K562 (cell line): ENCODE measurements around the gene GRIK2. TPM values are rescaled to one million over a fixed set of nuclear protein-coding genes. Genes with fewer than 3 reads are reported as not detected.

ENCODE experiments used
- ATAC-seq: fragments of 200-7000 bp; cut with Tn5 transposase; 3 replicates; pipeline ENCODE4 v1.9.1; 2020; ENCODE audit warnings: moderate library complexity
- BruUV-seq: library from RNA; stranded (reverse); fragments of 400-500 nt; replicated peaks from 2 replicates; lab custom pipeline; 2021; lab: Mats Ljungman, UMichigan
- CTCF ChIA-PET: fragments of 300-600 bp; formaldehyde crosslinking; extraction: SDS; loops from one replicate; lab custom pipeline; 2021; ENCODE audit warnings: low intra/inter-chr PET ratio; lab: Yijun Ruan, JAX
- POLR2A ChIA-PET: fragments of 300-600, 350-650 bp; sonication (Branson Sonifier 250); formaldehyde crosslinking; extraction: SDS; loops from one replicate; lab custom pipeline; 2021; ENCODE audit warnings: antibody characterized with exemption, inconsistent platforms; lab: Yijun Ruan, JAX
- DNase-seq, 4 experiments: peaks; one replicate each; pipeline versions ENCODE4 v3.0.0 to v3.0.0-alpha.2; 2011 to 2018; ENCODE audit warnings: low spot score in 3 of 4, mixed read lengths in 3 of 4; ENCODE audit errors: extremely low read depth in 1 of 4
- FAIRE-seq: peaks from 2 replicates; lab custom pipeline; 2011; peaks lifted over from hg19 to GRCh38; lab: Jason Lieb, UNC
- H2AFZ ChIP-seq: 2 replicates; pipeline ENCODE4 v1.6.0; 2011; ENCODE audit warnings: low read depth, low read length, control low read depth, inconsistent platforms
- H3K27ac ChIP-seq: fragments of 200-600 bp; 3 replicates; pipeline ENCODE4 v1.8.0; 2011; ENCODE audit warnings: low read depth, mild to moderate bottlenecking, control low read depth, inconsistent platforms, low read length, moderate library complexity, mixed read lengths; ENCODE audit errors: extremely low read depth
- H3K27me3 ChIP-seq, 2 experiments: fragments of 300-600 bp in 1 of 2; 2 replicates in 1 of 2; 3 replicates in 1 of 2; pipeline versions ENCODE4 v1.6.0 to v1.8.0; 2011; ENCODE audit warnings: inconsistent platforms in 2 of 2, low read length in 2 of 2, mild to moderate bottlenecking in 1 of 2, mixed read lengths in 1 of 2, moderate library complexity in 1 of 2; ENCODE audit not compliant: control insufficient read depth in 2 of 2, insufficient read depth in 2 of 2
- H3K36me3 ChIP-seq: fragments of 300-600 bp; 3 replicates; pipeline ENCODE4 v1.8.0; 2011; ENCODE audit warnings: mild to moderate bottlenecking, low read length, inconsistent platforms; ENCODE audit not compliant: control insufficient read depth, insufficient read depth
- H3K4me1 ChIP-seq, 2 experiments: fragments of 200-600 bp in 1 of 2; replicated peaks in 1 of 2; 2 replicates in 1 of 2; 3 replicates in 1 of 2; pipeline versions ENCODE4 v1.5.1 to v1.8.0; 2011; ENCODE audit warnings: inconsistent platforms in 2 of 2, low read length in 2 of 2, mild to moderate bottlenecking in 1 of 2, mixed read lengths in 1 of 2, moderate library complexity in 1 of 2; ENCODE audit not compliant: control insufficient read depth in 2 of 2, insufficient read depth in 2 of 2
- H3K4me2 ChIP-seq: 2 replicates; pipeline ENCODE4 v1.6.1; 2011; ENCODE audit warnings: low read length, control low read depth, inconsistent platforms, mixed read lengths; ENCODE audit not compliant: insufficient read depth
- H3K4me3 ChIP-seq: fragments of 200-600 bp; sonication (generic), shearing (Covaris generic); 2 replicates; pipeline ENCODE4 v1.5.1; 2016; ENCODE audit warnings: control low read depth, inconsistent platforms
- H3K79me2 ChIP-seq: fragments of 200-600 bp; 3 replicates; pipeline ENCODE4 v1.8.0; 2011; ENCODE audit warnings: low read length, inconsistent platforms; ENCODE audit not compliant: control insufficient read depth, insufficient read depth
- H3K9ac ChIP-seq, 2 experiments: 2 replicates each; pipeline versions ENCODE4 v1.6.0 to v1.6.1; 2011; ENCODE audit warnings: low read depth in 2 of 2, low read length in 2 of 2, control low read depth in 1 of 2, inconsistent platforms in 1 of 2, mild to moderate bottlenecking in 1 of 2, mixed read lengths in 1 of 2; ENCODE audit not compliant: insufficient read depth in 1 of 2
- H3K9me1 ChIP-seq: one replicate; pipeline ENCODE4 v1.6.0; 2011; ENCODE audit warnings: inconsistent platforms, mild to moderate bottlenecking, low read length, moderate library complexity; ENCODE audit not compliant: control insufficient read depth, insufficient read depth
- H3K9me3 ChIP-seq: replicated peaks from 2 replicates; pipeline ENCODE4 v1.5.1; 2011; ENCODE audit warnings: low read depth, low read length, inconsistent platforms; ENCODE audit not compliant: control insufficient read depth, insufficient read depth
- H4K20me1 ChIP-seq: replicated peaks from 2 replicates; pipeline ENCODE4 v1.6.1; 2011; ENCODE audit warnings: low read length, inconsistent platforms, mixed read lengths; ENCODE audit not compliant: control insufficient read depth, insufficient read depth
- CLOCK ChIP-seq: fragments of 250-450 bp; sonication (Bioruptor Pico); IDR thresholded peaks from 2 replicates; pipeline ENCODE4 v1.4.0; 2020; ENCODE audit warnings: mild to moderate bottlenecking, moderate library complexity, borderline replicate concordance
- GABPB1 ChIP-seq: sonication (generic); formaldehyde crosslinking; IDR thresholded peaks from 2 replicates; pipeline ENCODE4 v1.8.0; 2022; ENCODE audit warnings: mild to moderate bottlenecking, missing genetic modification reagents
- GTF2E2 ChIP-seq: fragments of 200-800 bp; sonication (Bioruptor generic); IDR thresholded peaks from 2 replicates; pipeline ENCODE4 v1.6.1; 2016; ENCODE audit warnings: missing genetic modification characterization, missing compliant biosample characterization
- HMBOX1 ChIP-seq: sonication (generic); IDR thresholded peaks from 2 replicates; pipeline ENCODE4 v1.6.1; 2016
- HMGN3 ChIP-seq: IDR thresholded peaks from 2 replicates; pipeline ENCODE4 v1.6.1; 2011; ENCODE audit warnings: borderline replicate concordance, low read depth, mild to moderate bottlenecking, mixed read lengths, low read length; ENCODE audit not compliant: insufficient read length; ENCODE audit errors: extremely low read depth
- HOXB6 ChIP-seq: fragments of 250-450 bp; sonication (Bioruptor Pico); IDR thresholded peaks from 2 replicates; pipeline ENCODE4 v1.5.1; 2022; ENCODE audit warnings: mild to moderate bottlenecking, borderline replicate concordance
- KHSRP ChIP-seq: fragments of 450-650 bp; IDR thresholded peaks from 2 replicates; pipeline ENCODE4 v1.6.1; 2017
- LCOR ChIP-seq: sonication (generic); formaldehyde crosslinking; IDR thresholded peaks from 2 replicates; pipeline ENCODE4 v1.8.0; 2022; ENCODE audit warnings: mild to moderate bottlenecking, missing genetic modification reagents
- RNF2 ChIP-seq: sonication (generic); IDR thresholded peaks from 2 replicates; pipeline ENCODE4 v1.6.1; 2016
- SIN3B ChIP-seq: fragments of 450-650 bp; IDR thresholded peaks from 2 replicates; pipeline ENCODE4 v1.6.1; 2017; ENCODE audit warnings: low read depth, mild to moderate bottlenecking, moderate library complexity
- TAF9B ChIP-seq: fragments of 450-650 bp; IDR thresholded peaks from 2 replicates; pipeline ENCODE4 v1.6.1; 2018; ENCODE audit warnings: mild to moderate bottlenecking; ENCODE audit not compliant: partially characterized antibody
- ZFP1 ChIP-seq: fragments of 450-650 bp; formaldehyde crosslinking; IDR thresholded peaks from 2 replicates; pipeline ENCODE4 v1.4.0; 2020; ENCODE audit warnings: mild to moderate bottlenecking, mixed read lengths
- ZNF316 ChIP-seq: fragments of 450-650 bp; IDR thresholded peaks from 2 replicates; pipeline ENCODE4 v1.6.1; 2016
- ZNF609 ChIP-seq: sonication (generic); formaldehyde crosslinking; IDR thresholded peaks from 2 replicates; pipeline ENCODE4 v1.8.1; 2023; ENCODE audit warnings: missing genetic modification reagents, mild to moderate bottlenecking, borderline replicate concordance
- ZNF696 ChIP-seq: fragments of 250-450 bp; sonication (Bioruptor Pico); conservative IDR thresholded peaks from 2 replicates; pipeline ENCODE4 v1.4.0; 2020; ENCODE audit warnings: mild to moderate bottlenecking, moderate library complexity
- WGBS: fragments of 100-300 bp; shearing (Covaris generic); methylation state at CpG from one replicate; pipeline ENCODE4 v1.1.6; 2016; ENCODE audit warnings: low coverage, mixed read lengths; ENCODE audit not compliant: insufficient coverage; ENCODE audit errors: missing lambda C conversion rate; 5-methylcytosine and 5-hydroxymethylcytosine counted together
- in situ Hi-C: fragments of 300-500 bp; cut with MboI; formaldehyde crosslinking; loops from 4 replicates; pipeline ENCODE4 v1.15.0; 2018; ENCODE audit warnings: inconsistent platforms, mixed read lengths
- intact Hi-C: fragments of 100-400 bp; cut with micrococcal nuclease; formaldehyde crosslinking; loops from 2 replicates; pipeline ENCODE4 v1.14.2; 2022
- polyA plus RNA-seq, 8 experiments: library from polyadenylated mRNA; depleted of rRNA in 4 of 8; stranded (reverse) in 5 of 8; unstranded in 3 of 8; fragments of >200 nt; fragmentation: Nextera tagmentation in 2 of 8; fragmentation: Illumina TruSeq in 1 of 8; extraction: Ambion mirVana in 2 of 8; extraction: Trizol in 1 of 8; gene quantifications; 2 replicates each; pipeline versions ENCODE4 v1.2.1 to v1.2.3, GENCODE V29; 2011 to 2014; ENCODE audit warnings: inconsistent platforms in 1 of 8, missing spikeins in 1 of 8
- total RNA-seq, 7 experiments: library from RNA; depleted of rRNA in 6 of 7; stranded (reverse); fragments of >200 nt in 6 of 7; fragmentation: Illumina TruSeq in 2 of 7; extraction: Trizol in 2 of 7; gene quantifications; 2 replicates each; pipeline versions ENCODE4 v1.2.1 to v1.2.3, GENCODE V29; 2011 to 2021; ENCODE audit warnings: low replicate concordance in 1 of 7

Gene GRIK2
- total and polyA plus RNA-seq, 9 of the 15 experiments (the other 6 are each of a cell fraction or from before 2014, with no cell fraction given) = not detected

DNA sequence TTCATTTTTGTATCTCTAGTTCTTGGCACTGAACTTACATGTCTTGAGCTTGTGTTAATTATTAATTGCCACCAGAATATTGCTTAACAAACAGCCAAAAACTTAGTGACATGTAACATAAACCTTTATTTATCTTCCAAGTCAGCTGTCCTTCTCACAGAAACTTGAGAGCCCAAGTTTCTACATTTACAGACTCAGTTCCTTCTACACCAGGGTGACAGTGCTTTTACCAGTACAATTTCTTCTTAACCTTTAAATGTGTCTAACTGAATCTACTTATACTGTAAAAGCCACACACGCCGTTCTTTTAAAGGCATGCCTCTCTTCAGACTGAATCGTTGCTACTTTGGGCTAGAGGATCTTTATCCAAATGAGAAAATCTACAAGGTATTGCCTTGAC, 539.2 kb downstream of the GRIK2 start:
- ChIA-PET POLR2A (no interaction called here), CTCF (no interaction called here)
- H3K4me2 ChIP-seq = no peak overlapping the region
- no peak overlapping the region for H3K4me3 ChIP-seq
- no peak overlapping the region for H3K9ac ChIP-seq
- no TSS peak for BruUV-seq
- intact Hi-C loops = no loop called here
- H2AFZ ChIP-seq = no peak overlapping the region
- H3K9me1 ChIP-seq = no peaks in the 10 kb centered on the region
- 2% methylated on average over 3 of the region's 3 CpGs for WGBS
- no peaks in the 10 kb centered on the region for H3K4me1 ChIP-seq
- TF ChIP-seq ZNF696 (CRISPR knock-in tag) (no peak), GABPB1 (CRISPR knock-in tag) (no peak), RNF2 (no peak), GTF2E2 (tag) (no peak), LCOR (CRISPR knock-in tag) (no peak), CLOCK (no peak), ZNF609 (no peak), SIN3B (no peak), ZNF316 (no peak), ZFP1 (CRISPR knock-in tag) (no peak), HOXB6 (CRISPR knock-in tag) (no peak), KHSRP (no peak), TAF9B (no peak), HMBOX1 (no peak), HMGN3 (no peak)
- H4K20me1 ChIP-seq = no peaks in the 10 kb centered on the region
- no peaks in the 10 kb centered on the region for H3K79me2 ChIP-seq
- no peak for ATAC-seq
- H3K9me3 ChIP-seq = no peaks in the 10 kb centered on the region
- H3K27ac ChIP-seq = no peak overlapping the region
- FAIRE-seq = no peak
- no peak for DNase-seq
- H3K36me3 ChIP-seq = no peaks in the 10 kb centered on the region
- in situ Hi-C loops = no loop called here
- H3K27me3 ChIP-seq = no peaks in the 10 kb centered on the region
